Breast epithelium (tissue), 4 donors: ENCODE data around the gene BMAL1. TPM values are rescaled to one million over a fixed set of nuclear protein-coding genes. Genes with fewer than 3 reads are reported as not detected.
"Not testable (repeated sequence)": the region's sequence is repeated elsewhere in the genome, so short reads cannot be mapped to it uniquely, and the experiment has no call there.

ENCODE experiments used
- DNase-seq, 2 donors: peaks; one replicate each; pipeline ENCODE4 v3.0.0-alpha.2; 2019; ENCODE audit warnings: low spot score in 2 of 2
- H3K27ac ChIP-seq, 2 donors: fragments of 200-600 bp; sonication (generic) in 1 of 2; one replicate each; pipeline ENCODE4 v1.5.1; 2016 to 2019; ENCODE audit warnings: mild to moderate bottlenecking in 1 of 2
- H3K27me3 ChIP-seq, 2 donors: fragments of 200-600 bp; sonication (generic) in 1 of 2; one replicate each; pipeline versions ENCODE4 v1.5.1 to v1.6.0; 2017 to 2019; ENCODE audit warnings: control low read depth in 1 of 2, mild to moderate bottlenecking in 1 of 2
- H3K36me3 ChIP-seq: fragments of 200-600 bp; one replicate; pipeline ENCODE4 v1.5.1; 2019
- H3K4me1 ChIP-seq, 2 donors: fragments of 200-600 bp; sonication (generic); one replicate each; pipeline ENCODE4 v1.5.1; 2016 to 2019; ENCODE audit warnings: control low read depth in 1 of 2
- H3K4me3 ChIP-seq, 3 donors: fragments of 200-600 bp; sonication (generic); 1 replicate in 2 of 3; 2 replicates in 1 of 3; pipeline ENCODE4 v1.5.1; 2016 to 2019; ENCODE audit warnings: mild to moderate bottlenecking in 3 of 3, moderate library complexity in 2 of 3
- H3K9me3 ChIP-seq, 2 donors: fragments of 200-600 bp; sonication (generic) in 1 of 2; one replicate each; pipeline ENCODE4 v1.5.1; 2016 to 2019; ENCODE audit warnings: control low read depth in 1 of 2
- CTCF ChIP-seq, 3 donors: fragments of 450-650 bp; IDR thresholded peaks; one replicate each; pipeline ENCODE4 v1.5.1; 2016 to 2017; ENCODE audit warnings: antibody characterized with exemption in 3 of 3, mild to moderate bottlenecking in 3 of 3, moderate library complexity in 3 of 3
- POLR2A ChIP-seq: fragments of 450-650 bp; IDR thresholded peaks from one replicate; pipeline ENCODE4 v1.6.1; 2016; ENCODE audit warnings: antibody characterized with exemption, mild to moderate bottlenecking, moderate library complexity
- POLR2AphosphoS5 ChIP-seq, 3 donors: sonication (generic); formaldehyde crosslinking; IDR thresholded peaks; one replicate each; pipeline ENCODE4 v1.6.1; 2017; ENCODE audit warnings: antibody characterized with exemption in 3 of 3
- intact Hi-C: fragments of 100-400 bp; cut with DNase I; formaldehyde crosslinking; loops from one replicate; pipeline ENCODE4 v1.15.1; 2023; ENCODE audit warnings: low total_unique reads
- total RNA-seq, 3 donors: library from RNA; depleted of rRNA; stranded (reverse); fragments of >200 nt; gene quantifications; one replicate each; pipeline ENCODE4 v1.1.0, GENCODE V29; 2016

Gene BMAL1
- total RNA-seq, 3 donors from 2014 or later = 42.0 to 57.5 (median 48.8) TPM

GRCh38 chr11:13391217-13391616 is 113.6 kb downstream of the BMAL1 start:
- Histone ChIP-seq H3K4me3 (no peak overlapping the region), H3K4me1 (no peaks in the 10 kb centered on the region), H3K27me3 (no peaks in the 10 kb centered on the region), H3K27ac (no peak overlapping the region), H3K9me3 (no peaks in the 10 kb centered on the region), H3K36me3 (no peaks in the 10 kb centered on the region)
- intact Hi-C loops = no loop called here
- no peak for DNase-seq
- TF ChIP-seq POLR2A (no peak), CTCF (IDR thresholded peaks at IDR 0.05) (no peak), POLR2AphosphoS5 (IDR thresholded peaks at IDR 0.05) (no peak)

GRCh38 chr11:13398335-13398734 is 120.7 kb downstream of the BMAL1 start:
- intact Hi-C loops, DNase-seq, H3K36me3 ChIP-seq, H3K4me3 ChIP-seq, H3K27ac ChIP-seq, H3K9me3 ChIP-seq, H3K4me1 ChIP-seq, H3K27me3 ChIP-seq: not testable (repeated sequence)

- intact Hi-C loops = no loop called here
- no peaks in the 10 kb centered on the region for H3K4me1 ChIP-seq
These were observed 127.6 kb downstream of the BMAL1 start for GRCh38 chr11:13405220-13405619.

GRCh38 chr11:13415201-13415600 is 137.6 kb downstream of the BMAL1 start:
- Histone ChIP-seq H3K4me3 (no peak overlapping the region), H3K4me1 (no peaks in the 10 kb centered on the region), H3K9me3 (no peaks in the 10 kb centered on the region), H3K27ac (no peak overlapping the region), H3K27me3 (no peaks in the 10 kb centered on the region), H3K36me3 (peaks cover 8% of the 10 kb centered on the region)
- TF ChIP-seq POLR2A (no peak), CTCF (IDR thresholded peaks at IDR 0.05) (no peak), POLR2AphosphoS5 (IDR thresholded peaks at IDR 0.05) (no peak)
- DNase-seq = no peak
- intact Hi-C loops = no loop called here

More at GRCh38 chr11:13405220-13405619, 127.6 kb downstream of the BMAL1 start:
- Histone ChIP-seq H3K36me3 (no peaks in the 10 kb centered on the region), H3K27ac (no peak overlapping the region), H3K4me3 (no peak overlapping the region), H3K9me3 (no peaks in the 10 kb centered on the region), H3K27me3 (no peaks in the 10 kb centered on the region)
- no peak for DNase-seq
- no peak for TF ChIP-seq POLR2A

- Histone ChIP-seq H3K9me3 (no peaks in the 10 kb centered on the region), H3K27me3 (no peaks in the 10 kb centered on the region), H3K27ac (no peak overlapping the region), H3K36me3 (peaks cover 4% of the 10 kb centered on the region), H3K4me1 (no peaks in the 10 kb centered on the region), H3K4me3 (no peak overlapping the region)
- DNase-seq = no peak
- intact Hi-C loops = no loop called here
- TF ChIP-seq CTCF (IDR thresholded peaks at IDR 0.05) = no peak
These were observed 144.0 kb downstream of the BMAL1 start for GRCh38 chr11:13421561-13421960.

GRCh38 chr11:13423372-13423771 is 145.8 kb downstream of the BMAL1 start:
- intact Hi-C loops = no loop called here
- Histone ChIP-seq H3K4me1 (no peaks in the 10 kb centered on the region), H3K27me3 (no peaks in the 10 kb centered on the region), H3K27ac (no peak overlapping the region), H3K4me3 (no peak overlapping the region), H3K9me3 (peaks cover 0 to 11% of the 10 kb centered on the region in 2 donors), H3K36me3 (peaks cover 3% of the 10 kb centered on the region)
- DNase-seq = no peak
- TF ChIP-seq POLR2AphosphoS5 (IDR thresholded peaks at IDR 0.05) = no peak

- no peak for DNase-seq
- no peaks in the 10 kb centered on the region for H3K4me1 ChIP-seq
- no peaks in the 10 kb centered on the region for H3K36me3 ChIP-seq
- intact Hi-C loops = no loop called here
- no peak overlapping the region for H3K4me3 ChIP-seq
- H3K27me3 ChIP-seq = no peaks in the 10 kb centered on the region
- H3K9me3 ChIP-seq = peaks cover 0 to 15% of the 10 kb centered on the region in 2 donors
- TF ChIP-seq CTCF (IDR thresholded peaks at IDR 0.05) (no peak), POLR2A (no peak), POLR2AphosphoS5 (IDR thresholded peaks at IDR 0.05) (no peak)
- no peak overlapping the region for H3K27ac ChIP-seq
These were observed 149.8 kb downstream of the BMAL1 start for GRCh38 chr11:13427440-13427839.
